Stromal cell of bone marrow (primary cell): Measurements from ENCODE around the gene ACKR2.

Experiments
- DNase-seq: peaks from one replicate; pipeline ENCODE4 v3.0.0-alpha.2; 2012; ENCODE audit warnings: low read depth

Gene ACKR2, protein sequence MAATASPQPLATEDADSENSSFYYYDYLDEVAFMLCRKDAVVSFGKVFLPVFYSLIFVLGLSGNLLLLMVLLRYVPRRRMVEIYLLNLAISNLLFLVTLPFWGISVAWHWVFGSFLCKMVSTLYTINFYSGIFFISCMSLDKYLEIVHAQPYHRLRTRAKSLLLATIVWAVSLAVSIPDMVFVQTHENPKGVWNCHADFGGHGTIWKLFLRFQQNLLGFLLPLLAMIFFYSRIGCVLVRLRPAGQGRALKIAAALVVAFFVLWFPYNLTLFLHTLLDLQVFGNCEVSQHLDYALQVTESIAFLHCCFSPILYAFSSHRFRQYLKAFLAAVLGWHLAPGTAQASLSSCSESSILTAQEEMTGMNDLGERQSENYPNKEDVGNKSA

GRCh38 chr3:42809202-42809601, at the start of gene ACKR2:
Gene ACKR2 (plus strand): TSS chr3:42809445. CDS start chr3:42864503, 55,058 bp downstream.
- DNase-seq = no peak

- DNase-seq = no peak
Measured at GRCh38 chr3:42762046-42762724, 47.1 kb upstream of the ACKR2 start.

DNA sequence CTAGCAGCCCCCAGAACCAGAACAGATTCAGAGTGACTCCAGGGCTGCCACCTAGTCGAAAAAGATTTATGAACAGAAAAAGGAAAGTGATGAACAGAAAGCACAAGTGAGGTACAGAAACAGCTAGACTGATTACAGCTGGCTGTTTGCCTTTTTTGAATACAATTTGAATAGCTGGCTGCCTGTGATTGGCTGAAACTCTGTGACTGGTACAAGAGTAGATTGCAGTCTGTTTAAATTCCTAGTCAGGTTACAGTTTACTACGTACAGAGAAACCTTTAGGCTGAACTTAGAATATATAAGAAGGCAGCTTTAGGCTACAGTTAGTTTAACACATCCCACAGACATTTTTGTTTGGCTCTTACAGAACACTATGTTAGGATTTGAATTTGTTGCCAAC, 46.2 kb upstream of the ACKR2 start:
- DNase-seq = no peak

GRCh38 chr3:42764115-42764514, 45.1 kb upstream of the ACKR2 start:
- no peak for DNase-seq

DNA sequence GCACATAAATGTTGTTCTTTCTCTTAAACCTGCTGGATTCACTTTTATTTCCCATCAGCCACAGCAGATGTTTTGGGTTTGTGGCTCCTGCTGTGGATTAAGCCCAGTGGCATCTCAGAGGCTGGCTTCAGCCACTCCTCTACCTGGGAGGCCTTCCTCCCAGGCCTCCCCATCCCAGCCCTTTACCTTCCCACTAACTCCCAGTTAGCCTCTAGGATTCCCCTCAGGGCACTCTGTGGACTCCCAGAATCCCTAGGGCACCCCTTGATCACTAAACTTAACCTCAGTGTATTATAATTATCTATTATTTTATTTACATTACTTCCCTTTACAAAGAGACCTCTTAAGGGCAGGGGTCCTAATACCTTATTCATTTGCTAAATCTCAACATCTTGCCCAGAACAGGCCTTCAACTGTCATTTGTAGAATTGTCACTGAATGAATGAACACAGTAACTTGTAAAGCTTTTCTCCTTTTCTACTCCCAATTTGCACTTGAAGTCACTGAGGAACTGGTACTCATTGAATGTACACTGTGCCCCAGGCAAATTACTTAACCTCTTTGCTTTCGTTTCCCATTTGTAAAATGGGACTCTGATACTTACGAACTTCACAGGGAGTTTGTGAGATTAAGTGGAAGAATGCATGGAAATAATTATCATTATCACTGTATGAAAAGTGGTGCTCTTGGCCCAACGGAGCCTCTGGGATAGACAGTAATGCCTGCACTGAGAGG, 44.5 kb upstream of the ACKR2 start:
- DNase-seq = no peak

DNA sequence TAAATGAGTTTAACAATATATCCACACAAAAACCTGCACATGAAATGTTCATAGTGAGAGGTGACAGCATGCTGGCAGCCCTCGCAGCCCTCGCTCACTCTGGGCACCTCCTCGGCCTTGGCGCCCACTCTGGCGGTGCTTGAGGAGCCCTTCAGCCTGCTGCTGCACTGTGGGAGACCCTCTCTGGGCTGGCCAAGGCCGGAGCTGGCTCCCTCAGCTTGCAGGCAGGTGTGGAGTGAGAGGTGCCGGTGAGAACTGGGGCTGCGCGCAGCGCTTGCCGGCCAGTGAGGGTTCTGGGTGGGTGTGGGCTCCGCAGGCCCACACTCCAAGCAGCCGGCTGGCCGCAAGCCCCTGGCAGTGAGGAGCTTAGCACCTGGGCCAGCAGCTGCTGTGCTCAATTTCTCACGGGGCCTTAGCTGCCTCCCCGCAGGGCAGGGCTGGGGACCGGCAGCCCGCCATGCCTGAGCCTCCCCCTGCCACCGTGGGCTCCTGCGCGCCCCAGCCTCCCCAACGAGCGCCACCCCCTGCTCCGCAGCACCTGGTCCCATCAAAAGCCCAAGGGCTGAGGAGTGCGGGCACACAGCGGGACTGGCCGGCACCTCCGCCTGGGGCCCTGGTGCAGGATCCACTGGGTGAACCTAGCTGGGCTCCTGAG, 39.6 kb upstream of the ACKR2 start:
- DNase-seq = no peak

DNA sequence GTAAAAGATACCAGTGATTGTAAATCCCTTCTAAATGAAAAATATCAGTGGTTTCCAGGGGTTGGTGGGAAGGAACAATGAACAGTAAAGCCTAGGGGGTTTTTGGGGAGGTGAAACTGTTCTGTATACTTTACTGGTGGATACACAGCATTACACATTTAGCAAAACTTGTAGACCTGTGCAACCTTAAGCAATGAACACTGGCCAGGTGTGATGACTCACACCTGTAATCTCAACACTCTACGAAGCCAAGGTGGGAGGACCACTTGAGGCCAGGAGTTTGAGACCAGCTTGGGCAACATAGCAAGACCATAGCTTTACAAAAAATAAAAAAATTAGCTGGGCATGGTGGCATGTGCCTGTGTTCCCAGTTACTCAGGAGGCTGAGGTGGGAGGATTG, 38.0 kb upstream of the ACKR2 start:
- no peak for DNase-seq

DNA sequence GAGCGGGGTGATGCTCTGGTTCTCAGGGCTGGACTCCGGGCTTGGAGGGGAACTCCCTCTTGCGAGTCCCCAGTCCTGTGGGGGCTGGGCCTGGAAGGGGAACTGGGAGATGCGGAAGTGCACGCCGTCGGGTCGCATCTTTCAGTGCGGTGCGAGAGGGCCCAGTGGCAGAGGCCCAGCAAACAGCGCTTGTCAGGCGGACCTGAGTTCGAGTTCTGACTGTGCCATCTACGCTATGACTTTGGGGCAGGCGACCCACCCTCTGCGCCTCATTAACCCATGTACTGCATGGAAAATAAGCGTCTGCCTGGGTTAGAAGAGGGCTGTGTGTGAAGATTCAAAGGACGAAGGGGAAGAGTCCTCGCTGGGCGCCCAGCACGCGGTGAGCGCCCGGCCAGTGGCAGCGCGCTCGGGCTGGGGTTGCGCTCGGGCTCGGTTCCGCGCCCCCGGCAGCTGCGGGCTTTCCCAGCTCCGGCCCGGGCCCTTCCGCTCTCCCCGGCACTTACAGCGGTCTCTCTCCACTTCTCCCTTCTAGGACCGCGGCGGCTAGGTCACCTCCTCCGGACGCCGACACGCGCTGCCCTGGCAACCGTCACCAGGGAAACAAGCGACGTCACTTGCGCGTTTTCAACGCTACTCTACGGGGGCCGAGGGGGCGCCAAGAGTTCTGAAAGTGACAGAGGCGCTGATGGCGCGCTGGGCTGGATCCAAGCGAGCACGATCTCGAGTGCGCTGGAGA, 36.4 kb upstream of the ACKR2 start, which contains the start of gene CCDC13:
Gene CCDC13 (minus strand): TSS at position 584 of the 739 bp plus-strand sequence. CDS start 14,908 bp downstream, outside the sequence.
- peak; percentile 84 for DNase-seq

DNA sequence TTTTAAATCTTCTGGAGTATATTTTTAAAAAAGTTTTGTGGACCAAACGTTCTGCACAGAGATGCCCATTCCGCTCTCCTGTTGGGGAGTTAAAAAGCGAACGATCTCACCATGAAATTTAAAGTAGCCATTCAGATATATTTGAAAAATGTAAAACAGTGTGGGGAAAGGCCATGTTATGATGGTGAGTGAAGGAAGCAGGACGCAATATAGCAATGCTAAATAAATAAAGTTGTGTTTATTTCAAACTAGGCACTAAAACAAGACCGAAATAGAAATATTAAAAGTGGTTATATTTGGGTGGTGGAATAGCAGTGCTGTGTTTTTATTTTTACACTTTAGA, 35.9 kb upstream of the ACKR2 start:
- DNase-seq = no peak

DNA sequence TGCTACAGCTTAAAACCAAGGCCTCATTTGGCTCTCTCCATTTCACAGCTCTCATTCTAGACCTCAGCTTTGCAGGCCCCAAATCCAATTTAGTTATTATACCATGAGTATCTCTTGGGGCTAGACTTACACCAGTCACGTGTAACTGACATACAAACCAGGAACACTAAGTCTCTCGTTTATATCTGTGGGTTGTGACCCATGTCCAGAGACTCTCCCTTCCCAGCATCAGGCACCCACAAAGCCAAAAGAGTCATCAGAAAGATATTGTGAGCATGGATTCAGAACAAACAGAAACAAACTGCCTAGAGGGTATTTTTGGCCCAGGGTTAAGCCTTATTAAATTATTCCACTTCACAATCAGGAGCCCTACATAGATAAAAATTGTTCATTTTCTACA, 30.6 kb upstream of the ACKR2 start:
- peak; percentile 84 for DNase-seq

GRCh38 chr3:42780398-42780797, 28.8 kb upstream of the ACKR2 start:
- DNase-seq = no peak

DNA sequence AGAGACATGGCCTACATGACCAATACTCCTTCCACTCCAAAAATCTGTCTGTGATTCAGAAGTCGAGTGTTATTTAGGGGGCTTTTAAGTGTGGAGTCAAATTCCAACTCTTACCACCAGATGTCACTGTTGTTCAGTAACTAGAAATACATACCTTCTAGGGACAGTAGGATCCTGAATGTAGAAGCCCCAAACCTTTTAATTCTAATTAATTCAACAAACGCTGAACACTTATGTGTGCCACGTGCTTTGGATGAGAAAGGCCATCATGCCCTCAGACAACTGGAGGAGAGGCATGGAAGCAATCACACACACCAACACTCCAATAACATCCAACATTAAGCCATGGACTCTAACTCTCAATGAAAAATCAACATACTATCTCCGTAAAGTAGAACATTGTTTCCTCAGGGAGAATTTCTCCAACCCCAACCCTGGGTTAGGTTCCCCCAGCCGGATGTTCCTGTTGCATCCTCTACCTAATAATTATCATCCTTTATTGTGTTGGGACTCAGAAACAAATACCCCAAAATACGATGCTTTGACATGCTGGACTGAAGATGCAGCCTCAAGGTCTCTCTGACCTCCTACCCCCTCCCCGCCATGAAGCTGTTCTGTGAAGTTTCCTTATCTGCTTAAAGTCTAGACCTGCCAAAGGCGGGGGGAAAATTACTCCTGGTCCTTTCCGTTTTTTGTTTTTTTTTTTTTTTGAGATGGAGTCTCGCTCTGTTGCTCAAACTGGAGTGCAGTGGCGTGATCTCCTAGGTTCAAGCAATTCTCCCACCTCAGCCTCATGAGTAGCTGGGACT, 28.1 kb upstream of the ACKR2 start:
- peak; percentile 71 for DNase-seq

DNA sequence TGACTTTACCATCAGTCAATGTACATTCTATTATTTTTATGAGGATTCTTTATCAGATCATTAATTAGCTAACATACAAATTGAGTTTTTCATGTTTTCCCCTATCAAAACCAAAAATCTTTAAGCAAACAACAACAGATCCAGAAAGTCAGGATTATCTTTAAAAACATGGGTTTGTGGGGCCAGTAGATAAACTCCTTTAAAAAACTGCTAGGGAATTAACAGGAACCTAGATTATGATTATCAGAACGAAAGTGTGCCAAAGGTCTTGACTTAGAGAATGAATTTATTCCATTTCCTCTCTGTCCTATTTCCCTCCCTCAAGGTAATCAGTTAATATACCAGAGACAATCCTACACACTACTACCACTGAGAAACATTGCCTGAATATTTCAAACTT, 23.0 kb upstream of the ACKR2 start:
- no peak for DNase-seq

GRCh38 chr3:42786631-42787030, 22.6 kb upstream of the ACKR2 start:
- no peak for DNase-seq

DNA sequence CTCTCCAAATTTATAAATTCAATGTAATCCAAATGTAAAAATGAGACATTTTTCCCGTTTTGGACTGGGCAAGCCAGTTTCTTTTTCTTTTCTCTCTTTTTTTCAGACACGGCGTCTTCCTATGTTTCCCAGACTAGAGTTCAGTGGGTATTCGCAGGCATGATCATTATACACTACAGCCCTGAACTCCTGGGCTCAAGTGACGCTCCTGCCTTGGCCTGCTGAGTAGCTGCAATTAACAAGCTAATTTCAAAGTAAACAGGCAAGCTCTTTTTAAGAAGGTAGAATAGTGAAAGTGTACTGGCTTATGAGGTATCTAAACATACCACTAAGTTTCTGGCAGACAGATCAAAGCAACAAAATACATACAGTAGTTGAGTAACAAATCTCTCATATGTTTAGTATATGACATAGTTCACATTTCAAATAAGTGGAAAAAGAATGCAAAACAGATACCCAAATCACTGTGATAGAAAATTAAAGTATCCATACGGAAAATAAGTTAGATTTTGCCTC, 18.5 kb upstream of the ACKR2 start:
- no peak for DNase-seq

DNA sequence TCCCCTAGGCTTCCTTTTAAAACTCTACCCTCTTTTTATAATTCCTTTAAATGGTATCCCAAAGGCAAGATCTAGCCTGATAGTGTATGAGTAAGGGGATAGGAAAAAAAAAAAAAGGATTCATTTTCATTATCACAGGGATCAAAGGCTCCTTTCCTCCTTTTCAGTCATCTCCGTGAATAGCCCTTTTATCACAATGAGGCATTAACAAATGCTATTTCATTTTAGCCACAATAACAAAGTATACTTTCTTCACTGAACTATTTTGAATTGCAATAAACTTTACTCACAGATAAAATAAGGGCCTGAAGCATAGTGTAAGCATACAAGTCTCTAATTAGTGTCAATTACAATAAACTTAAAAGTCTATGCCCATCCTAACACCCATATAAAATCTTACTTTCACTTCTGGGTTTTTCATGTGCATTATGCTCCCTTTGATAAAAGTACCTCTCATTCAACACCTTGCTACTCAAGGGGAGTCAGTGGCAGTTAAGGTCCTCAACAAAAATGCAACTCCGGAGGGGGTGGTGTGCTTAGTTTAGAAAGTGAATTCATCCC, 13.5 kb upstream of the ACKR2 start:
- DNase-seq = no peak

- no peak for DNase-seq
Measured at GRCh38 chr3:42796332-42796885, 12.8 kb upstream of the ACKR2 start.

- DNase-seq = no peak
Measured at GRCh38 chr3:42799376-42799775, 9.9 kb upstream of the ACKR2 start.

DNA sequence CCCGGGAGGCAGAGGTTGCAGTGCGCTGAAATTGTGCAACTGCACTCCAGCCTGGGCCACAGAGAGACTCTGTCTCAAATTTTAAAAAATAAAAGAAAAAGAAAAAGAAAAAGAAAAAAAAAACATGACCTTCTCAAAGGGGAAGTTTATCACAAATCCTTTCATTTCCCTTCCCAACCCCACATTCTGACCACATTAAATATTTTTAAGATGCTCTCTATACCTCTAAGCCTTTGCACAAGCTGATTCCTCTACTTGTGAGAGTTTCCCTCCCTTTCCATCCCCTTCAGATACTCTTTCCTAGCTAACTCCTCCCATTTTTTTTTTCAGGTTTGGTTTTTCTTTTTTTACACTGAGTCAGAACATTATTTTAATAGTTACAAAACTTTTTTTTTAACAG, 9.0 kb upstream of the ACKR2 start:
- DNase-seq = no peak

DNA sequence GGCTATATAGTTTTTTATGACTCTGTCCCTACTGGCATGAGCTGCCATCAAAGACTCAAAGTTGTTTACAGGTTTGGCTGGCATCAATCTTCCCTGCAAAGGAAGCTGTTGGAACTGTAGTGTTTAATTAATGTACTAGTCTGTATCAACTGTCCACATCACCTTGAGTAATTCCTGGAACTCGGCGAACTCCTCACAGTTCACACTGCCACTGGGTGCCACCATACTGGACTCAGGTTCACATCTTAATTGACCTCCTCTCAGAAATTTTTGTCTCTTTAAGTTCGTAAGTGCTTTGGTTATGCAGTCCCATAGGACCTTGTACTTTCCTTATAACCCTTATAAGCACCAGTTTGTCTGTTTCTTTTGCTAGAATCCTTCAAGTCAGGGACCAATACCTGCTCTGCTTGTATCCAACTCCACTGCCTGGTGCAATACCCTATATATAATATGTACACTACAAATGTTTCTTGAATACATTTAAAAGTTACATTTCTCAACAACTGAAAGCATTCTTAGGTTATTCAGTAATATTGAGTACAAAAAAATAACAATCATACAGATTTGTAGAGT, 8.1 kb upstream of the ACKR2 start:
- no peak for DNase-seq
